ENCODE measurements around the gene HK2. TPM values are rescaled to one million over a fixed set of nuclear protein-coding genes. Genes with fewer than 3 reads are reported as not detected.

Gene HK2
- total RNA-seq, 1 donor from 2014 or later = 23.2 TPM

- H3K9me3 Mint-ChIP-seq (ENCODE audit: unreplicated experiment) = no peaks in the 10 kb centered on the region
- H3K27ac Mint-ChIP-seq (ENCODE audit: unreplicated experiment) = no peak overlapping the region
- no peak for DNase-seq (ENCODE audit: low spot score)
- no peak for TF ChIP-seq CTCF (IDR thresholded peaks at IDR 0.05; ENCODE audit: unreplicated experiment)
- peaks cover 1% of the 10 kb centered on the region for H3K27me3 Mint-ChIP-seq (ENCODE audit: unreplicated experiment)
- no peak overlapping the region for H3K4me3 Mint-ChIP-seq (ENCODE audit: unreplicated experiment)
- H3K36me3 Mint-ChIP-seq (ENCODE audit: low read depth, unreplicated experiment) = no peaks in the 10 kb centered on the region
- H3K4me1 Mint-ChIP-seq (ENCODE audit: unreplicated experiment) = peaks cover 8% of the 10 kb centered on the region
These were observed 88.8 kb downstream of the HK2 start for GRCh38 chr2:74922592-74923227.

- Mint-ChIP-seq H3K36me3 (ENCODE audit: low read depth, unreplicated experiment) (no peaks in the 10 kb centered on the region), H3K27me3 (ENCODE audit: unreplicated experiment) (peaks cover 1% of the 10 kb centered on the region), H3K27ac (ENCODE audit: unreplicated experiment) (no peak overlapping the region), H3K9me3 (ENCODE audit: unreplicated experiment) (no peaks in the 10 kb centered on the region), H3K4me1 (ENCODE audit: unreplicated experiment) (peaks cover 8% of the 10 kb centered on the region), H3K4me3 (ENCODE audit: unreplicated experiment) (no peak overlapping the region)
- no peak for DNase-seq (ENCODE audit: low spot score)
- TF ChIP-seq CTCF (IDR thresholded peaks at IDR 0.05; ENCODE audit: unreplicated experiment) = no peak
These were observed 90.7 kb downstream of the HK2 start for GRCh38 chr2:74924463-74925265.

- no peak for TF ChIP-seq CTCF (IDR thresholded peaks at IDR 0.05; ENCODE audit: unreplicated experiment)
- Mint-ChIP-seq H3K4me1 (ENCODE audit: unreplicated experiment) (peaks cover 8% of the 10 kb centered on the region), H3K27ac (ENCODE audit: unreplicated experiment) (no peak overlapping the region), H3K9me3 (ENCODE audit: unreplicated experiment) (no peaks in the 10 kb centered on the region), H3K4me3 (ENCODE audit: unreplicated experiment) (no peak overlapping the region), H3K27me3 (ENCODE audit: unreplicated experiment) (peaks cover 1% of the 10 kb centered on the region), H3K36me3 (ENCODE audit: low read depth, unreplicated experiment) (no peaks in the 10 kb centered on the region)
- DNase-seq (ENCODE audit: low spot score) = no peak
These were observed 91.4 kb downstream of the HK2 start for GRCh38 chr2:74925361-74925786.

- H3K27me3 Mint-ChIP-seq (ENCODE audit: unreplicated experiment) = no peaks in the 10 kb centered on the region
- no peak for TF ChIP-seq CTCF (IDR thresholded peaks at IDR 0.05; ENCODE audit: unreplicated experiment)
- no peak overlapping the region for H3K4me3 Mint-ChIP-seq (ENCODE audit: unreplicated experiment)
- peaks cover 6% of the 10 kb centered on the region for H3K4me1 Mint-ChIP-seq (ENCODE audit: unreplicated experiment)
- no peaks in the 10 kb centered on the region for H3K9me3 Mint-ChIP-seq (ENCODE audit: unreplicated experiment)
- H3K27ac Mint-ChIP-seq (ENCODE audit: unreplicated experiment) = no peak overlapping the region
- no peaks in the 10 kb centered on the region for H3K36me3 Mint-ChIP-seq (ENCODE audit: low read depth, unreplicated experiment)
- no peak for DNase-seq (ENCODE audit: low spot score)
These were observed 93.7 kb downstream of the HK2 start for GRCh38 chr2:74927621-74928020.

Measured in endothelial cell (in vitro differentiated cells).